ENCODE measurements around the gene DIPK1B.
"Not testable (repeated sequence)": the region's sequence is repeated elsewhere in the genome, so short reads cannot be mapped to it uniquely, and the experiment has no call there.

DIPK1B gene

GRCh38 chr9:136710543-136710942 is 1.8 kb upstream of the DIPK1B start:
- Histone ChIP-seq H3K9ac (ENCODE audit: low read depth, low read length) (no peak overlapping the region), H3K4me1 (ENCODE audit: insufficient read depth, low read length) (no peaks in the 10 kb centered on the region; the same call in 1 of the 2 replicates), H3K36me3 (ENCODE audit: insufficient read depth, low read length) (no peaks in the 10 kb centered on the region), H3K9me3 (ENCODE audit: control insufficient read depth, insufficient read depth, low read length) (no peaks in the 10 kb centered on the region)

GRCh38 chr9:136711219-136711648 is 1.1 kb upstream of the DIPK1B start:
- H3K4me1 ChIP-seq (ENCODE audit: insufficient read depth, low read length); H3K36me3 ChIP-seq (ENCODE audit: insufficient read depth, low read length); H3K9me3 ChIP-seq (ENCODE audit: control insufficient read depth, insufficient read depth, low read length): not testable (repeated sequence)
- H3K9ac ChIP-seq (ENCODE audit: low read depth, low read length), result peak overlapping the region; percentile 74; the same call in 1 of the 2 replicates

- Histone ChIP-seq H3K36me3 (ENCODE audit: insufficient read depth, low read length) (no peaks in the 10 kb centered on the region), H3K9ac (ENCODE audit: low read depth, low read length) (peak overlapping the region; percentile 67), H3K9me3 (ENCODE audit: control insufficient read depth, insufficient read depth, low read length) (no peaks in the 10 kb centered on the region), H3K4me1 (ENCODE audit: insufficient read depth, low read length) (no peaks in the 10 kb centered on the region; the same call in 1 of the 2 replicates)
Measured at GRCh38 chr9:136712690-136713544, 545 bp downstream of the DIPK1B start.

GRCh38 chr9:136713550-136713949 is 1.2 kb downstream of the DIPK1B start:
- no peak overlapping the region for H3K9ac ChIP-seq (ENCODE audit: low read depth, low read length)
- H3K9me3 ChIP-seq (ENCODE audit: control insufficient read depth, insufficient read depth, low read length), result no peaks in the 10 kb centered on the region
- H3K36me3 ChIP-seq (ENCODE audit: insufficient read depth, low read length), result no peaks in the 10 kb centered on the region
- no peaks in the 10 kb centered on the region; the same call in 1 of the 2 replicates for H3K4me1 ChIP-seq (ENCODE audit: insufficient read depth, low read length)

- Histone ChIP-seq H3K9me3 (ENCODE audit: control insufficient read depth, insufficient read depth, low read length) (no peaks in the 10 kb centered on the region), H3K36me3 (ENCODE audit: insufficient read depth, low read length) (no peaks in the 10 kb centered on the region), H3K4me1 (ENCODE audit: insufficient read depth, low read length) (no peaks in the 10 kb centered on the region; the same call in 1 of the 2 replicates), H3K9ac (ENCODE audit: low read depth, low read length) (no peak overlapping the region)
Measured at GRCh38 chr9:136714096-136714892, 1.9 kb downstream of the DIPK1B start.

- H3K4me1 ChIP-seq (ENCODE audit: insufficient read depth, low read length), result no peaks in the 10 kb centered on the region; the same call in 1 of the 2 replicates
- no peaks in the 10 kb centered on the region for H3K9me3 ChIP-seq (ENCODE audit: control insufficient read depth, insufficient read depth, low read length)
- no peak overlapping the region for H3K9ac ChIP-seq (ENCODE audit: low read depth, low read length)
- no peaks in the 10 kb centered on the region for H3K36me3 ChIP-seq (ENCODE audit: insufficient read depth, low read length)
Measured at GRCh38 chr9:136714893-136715274, 2.5 kb downstream of the DIPK1B start.

GRCh38 chr9:136717399-136717798 is 5.0 kb downstream of the DIPK1B start:
- no peaks in the 10 kb centered on the region; the same call in 1 of the 2 replicates for H3K4me1 ChIP-seq (ENCODE audit: insufficient read depth, low read length)
- H3K9ac ChIP-seq (ENCODE audit: low read depth, low read length), result no peak overlapping the region

GRCh38 chr9:136718345-136719194 is 6.2 kb downstream of the DIPK1B start:
- H3K36me3 ChIP-seq (ENCODE audit: insufficient read depth, low read length), result peaks cover 2% of the 10 kb centered on the region; the same call in 1 of the 2 replicates
- no peaks in the 10 kb centered on the region; the same call in 1 of the 2 replicates for H3K4me1 ChIP-seq (ENCODE audit: insufficient read depth, low read length)
- no peaks in the 10 kb centered on the region for H3K9me3 ChIP-seq (ENCODE audit: control insufficient read depth, insufficient read depth, low read length)
- H3K9ac ChIP-seq (ENCODE audit: low read depth, low read length), result no peak overlapping the region

More at GRCh38 chr9:136717399-136717798, 5.0 kb downstream of the DIPK1B start:
- no peaks in the 10 kb centered on the region for H3K9me3 ChIP-seq (ENCODE audit: control insufficient read depth, insufficient read depth, low read length)
- H3K36me3 ChIP-seq (ENCODE audit: insufficient read depth, low read length), result no peaks in the 10 kb centered on the region

- H3K9ac ChIP-seq (ENCODE audit: low read depth, low read length), result no peak overlapping the region
- no peaks in the 10 kb centered on the region for H3K9me3 ChIP-seq (ENCODE audit: control insufficient read depth, insufficient read depth, low read length)
- H3K4me1 ChIP-seq (ENCODE audit: insufficient read depth, low read length), result no peaks in the 10 kb centered on the region; the same call in 1 of the 2 replicates
- peaks cover 9% of the 10 kb centered on the region for H3K36me3 ChIP-seq (ENCODE audit: insufficient read depth, low read length)
Measured at GRCh38 chr9:136719195-136719880, 7.0 kb downstream of the DIPK1B start.

GRCh38 chr9:136720251-136720897 is 8.0 kb downstream of the DIPK1B start:
- peaks cover 12% of the 10 kb centered on the region for H3K36me3 ChIP-seq (ENCODE audit: insufficient read depth, low read length)
- H3K4me1 ChIP-seq (ENCODE audit: insufficient read depth, low read length), result no peaks in the 10 kb centered on the region; the same call in 1 of the 2 replicates
- no peaks in the 10 kb centered on the region for H3K9me3 ChIP-seq (ENCODE audit: control insufficient read depth, insufficient read depth, low read length)
- no peak overlapping the region for H3K9ac ChIP-seq (ENCODE audit: low read depth, low read length)

- no peak overlapping the region for H3K9ac ChIP-seq (ENCODE audit: low read depth, low read length)
- no peaks in the 10 kb centered on the region; the same call in 1 of the 2 replicates for H3K4me1 ChIP-seq (ENCODE audit: insufficient read depth, low read length)
- peaks cover 14% of the 10 kb centered on the region for H3K36me3 ChIP-seq (ENCODE audit: insufficient read depth, low read length)
- no peaks in the 10 kb centered on the region for H3K9me3 ChIP-seq (ENCODE audit: control insufficient read depth, insufficient read depth, low read length)
Measured at GRCh38 chr9:136720898-136721338, 8.5 kb downstream of the DIPK1B start.

- H3K36me3 ChIP-seq (ENCODE audit: insufficient read depth, low read length), result peaks cover 16% of the 10 kb centered on the region
- no peaks in the 10 kb centered on the region; the same call in 1 of the 2 replicates for H3K4me1 ChIP-seq (ENCODE audit: insufficient read depth, low read length)
- H3K9ac ChIP-seq (ENCODE audit: low read depth, low read length), result no peak overlapping the region
- no peaks in the 10 kb centered on the region for H3K9me3 ChIP-seq (ENCODE audit: control insufficient read depth, insufficient read depth, low read length)
Measured at GRCh38 chr9:136721339-136722092, 9.1 kb downstream of the DIPK1B start.
